Right forelimb (tissue), 1 donor: ENCODE results near the gene AMMECR1L.
"Not testable (repeated sequence)": the region's sequence is repeated elsewhere in the genome, so short reads cannot be mapped to it uniquely, and the experiment has no call there.

Source experiments
- DNase-seq: peaks from one replicate; pipeline ENCODE4 v3.0.0-alpha.2; 2018

Gene AMMECR1L

DNA sequence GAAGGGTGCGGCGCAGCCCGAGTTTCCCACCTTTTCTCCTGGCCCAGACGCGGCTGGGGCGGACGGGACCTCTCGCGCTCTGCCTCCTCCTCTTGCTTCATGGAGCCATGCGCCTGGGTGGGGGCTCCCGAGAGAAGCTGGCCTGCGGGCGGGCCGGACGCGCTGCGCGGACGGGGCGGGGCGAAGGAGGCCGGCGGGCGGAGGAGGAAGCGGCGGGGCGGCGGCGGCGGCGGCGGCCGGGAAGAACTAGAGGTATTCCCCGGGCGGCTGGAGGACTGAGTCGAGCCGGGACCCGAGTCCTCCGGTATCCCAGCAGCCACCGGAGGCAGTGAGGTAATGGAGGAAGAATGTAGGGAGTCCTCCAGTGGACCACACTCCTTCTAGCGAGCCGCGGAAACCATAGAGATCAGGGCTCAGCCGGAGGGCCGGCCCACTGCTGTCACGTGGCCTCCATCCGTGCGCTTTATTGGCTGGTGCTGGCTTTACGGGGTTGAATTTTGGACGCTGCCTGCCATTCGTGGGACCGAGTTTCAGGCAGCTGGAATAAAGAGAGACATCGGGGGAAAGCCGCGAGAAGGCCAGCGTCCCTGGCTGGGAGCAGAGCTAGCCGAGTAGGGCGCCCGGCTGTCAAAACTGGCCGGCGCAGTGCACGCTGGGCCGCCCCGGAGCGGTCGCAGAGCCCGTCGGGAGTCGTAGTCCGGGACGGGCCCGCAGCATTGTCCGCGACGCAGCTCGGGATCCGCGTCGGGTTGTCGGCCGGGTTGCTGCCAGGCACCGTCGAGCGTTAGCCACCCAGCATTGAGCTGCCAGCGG, at the start of gene AMMECR1L:
TSS of gene AMMECR1L (minus strand) at position 177 of the 813 bp plus-strand sequence. CDS start 11,722 bp downstream, outside the sequence.
- peak; percentile 82 for DNase-seq

DNA sequence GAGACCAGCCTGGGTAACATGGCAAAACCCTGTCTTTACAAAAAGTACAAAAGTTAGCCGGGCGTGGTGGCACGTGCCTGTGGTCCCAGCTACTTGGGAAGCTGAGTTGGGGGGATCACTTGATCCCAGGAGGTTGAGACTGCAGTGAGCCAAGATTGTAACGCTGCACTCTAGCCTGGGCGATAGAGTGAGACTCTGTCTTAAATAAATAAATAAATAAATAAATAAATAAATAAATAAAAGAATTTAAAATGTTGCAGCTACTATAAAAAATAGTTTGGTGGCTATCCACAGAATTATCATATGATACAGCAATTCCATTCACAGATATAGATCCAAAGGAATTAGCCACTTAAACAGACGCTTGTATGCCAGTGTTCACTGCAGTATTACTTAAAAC, 49.6 kb upstream of the AMMECR1L start:
- no peak for DNase-seq

DNA sequence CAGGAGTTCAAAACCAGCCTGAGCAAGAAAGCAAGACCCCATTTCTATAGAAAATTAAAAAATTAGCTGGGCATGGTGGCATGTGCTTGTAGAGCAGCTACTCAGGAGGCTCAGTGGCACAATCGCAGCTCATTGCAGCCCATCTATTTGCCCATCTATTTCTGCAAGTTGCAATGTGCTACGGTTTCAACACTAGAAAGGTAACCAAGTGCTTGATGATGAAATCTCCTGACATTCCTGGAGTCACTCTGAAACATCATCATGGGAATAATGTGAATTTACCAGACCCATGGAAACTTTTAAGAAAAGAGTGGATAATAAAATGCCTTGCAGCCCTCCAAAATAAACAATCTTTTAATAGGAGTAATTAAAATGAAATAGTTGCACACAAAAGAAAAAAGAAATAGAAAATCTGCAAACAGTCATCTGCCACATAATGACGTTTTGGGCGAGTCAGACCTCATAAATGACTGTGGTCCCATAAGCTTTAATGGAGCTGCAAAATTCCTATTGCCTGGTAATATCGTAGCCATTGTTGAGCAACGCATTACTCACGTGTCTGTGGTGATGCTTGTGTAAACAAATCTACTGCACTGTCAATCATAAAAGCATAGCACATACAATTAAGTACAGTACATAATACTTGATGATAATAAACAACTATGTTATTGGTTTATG, 46.6 kb upstream of the AMMECR1L start:
- DNase-seq, result no peak

DNA sequence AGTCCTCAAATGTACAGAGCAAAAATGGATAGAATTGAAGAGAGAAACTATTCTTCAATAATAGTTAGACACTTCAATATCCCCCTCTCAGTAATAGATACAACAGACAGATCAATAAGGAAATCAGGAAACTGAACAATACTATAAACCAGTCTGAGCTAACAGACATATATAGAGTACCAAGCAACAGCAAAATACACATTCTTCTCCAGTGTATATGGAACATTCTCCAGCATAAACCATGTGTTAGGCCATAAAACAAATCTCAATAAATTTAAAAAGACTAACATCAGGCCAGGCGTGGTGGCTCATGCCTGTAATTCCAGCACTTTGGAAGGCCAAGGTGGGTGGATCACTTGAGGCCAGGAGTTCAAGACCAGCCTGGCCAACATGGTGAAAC, 43.7 kb upstream of the AMMECR1L start:
- DNase-seq, result no peak

DNA sequence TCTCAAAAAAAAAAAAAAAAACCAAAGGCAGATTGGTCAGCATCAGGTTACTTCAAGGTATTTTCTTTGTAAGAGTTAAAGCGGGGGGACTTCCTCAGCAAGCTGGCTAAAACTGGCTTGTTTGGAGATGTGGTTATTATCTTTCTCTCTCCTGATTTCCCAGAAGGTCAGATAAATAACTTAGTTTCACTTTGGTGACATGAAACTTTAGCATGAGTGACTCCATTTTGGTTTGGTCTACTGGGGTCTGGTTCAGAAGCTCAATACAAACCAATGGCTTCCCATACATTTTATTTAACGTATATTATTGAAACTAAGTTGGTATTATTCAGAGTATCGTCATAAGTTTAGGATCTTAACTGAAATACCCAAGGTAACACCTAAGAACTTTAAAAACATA, 41.6 kb upstream of the AMMECR1L start:
- no peak for DNase-seq

DNA sequence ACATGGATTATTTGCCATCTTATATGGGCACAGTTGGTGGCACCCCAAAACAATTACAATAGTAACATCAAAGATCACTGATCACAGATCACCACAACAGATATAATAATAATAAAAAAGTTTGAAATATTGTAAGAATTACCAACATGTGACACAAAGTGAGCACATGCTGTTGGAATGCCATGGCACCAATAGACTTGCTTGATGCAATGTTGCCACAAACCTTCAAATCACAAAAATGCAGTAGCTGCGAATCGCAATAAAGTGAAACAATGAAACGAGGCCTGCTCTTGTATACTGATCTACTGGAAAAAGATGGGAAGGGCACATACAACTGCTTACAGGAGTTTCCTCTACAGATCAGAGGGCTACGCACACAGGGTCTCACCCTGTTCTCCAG, 32.2 kb upstream of the AMMECR1L start:
- no peak for DNase-seq

DNA sequence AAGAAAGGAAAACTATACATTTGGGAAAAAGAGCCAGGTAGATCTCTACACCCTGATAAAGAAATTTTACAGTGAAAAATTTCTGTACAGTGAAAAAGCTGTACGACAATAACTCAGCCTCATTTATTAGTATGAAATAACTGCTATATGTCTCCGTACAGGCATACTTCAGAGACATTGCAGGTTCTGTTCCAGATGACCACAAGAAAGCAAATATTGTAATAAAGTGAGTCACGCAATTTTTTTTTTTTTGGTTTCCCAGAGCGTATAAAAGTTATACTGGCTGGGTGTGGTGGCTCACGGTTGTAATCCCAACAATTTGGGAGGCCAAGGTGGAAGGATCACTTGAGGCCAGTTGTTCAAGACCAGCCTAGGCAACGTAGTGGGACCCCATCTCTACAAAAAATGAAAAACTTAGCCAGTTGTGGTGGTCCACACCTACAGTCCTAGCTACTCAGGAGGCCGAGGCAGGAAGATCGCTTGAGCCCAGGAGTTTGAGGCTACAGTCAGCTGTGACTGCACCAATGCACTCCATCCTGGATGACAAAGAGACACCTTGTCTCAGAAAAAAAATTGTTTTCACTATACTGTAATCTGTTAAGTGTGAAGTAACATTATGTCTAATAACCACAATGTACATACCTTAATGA, 28.2 kb upstream of the AMMECR1L start:
- DNase-seq, result no peak

DNA sequence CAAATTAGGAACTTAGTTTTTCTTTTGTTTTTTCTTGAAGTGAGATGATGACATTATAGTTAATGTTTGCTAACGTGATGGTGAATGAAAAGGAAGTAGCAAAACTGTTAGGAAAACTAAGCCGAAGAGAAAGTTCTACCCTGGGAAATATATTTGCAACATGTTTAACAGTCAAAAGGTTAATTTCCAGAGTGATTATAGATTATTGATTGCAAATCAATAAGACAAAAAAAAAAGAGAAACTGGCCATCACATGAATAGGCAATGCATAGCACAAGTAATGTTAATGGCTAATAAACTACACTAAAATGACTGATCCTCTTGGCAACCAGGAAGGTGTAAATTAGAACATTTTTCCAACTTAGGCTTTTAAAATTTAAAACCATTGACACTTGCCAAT, 26.0 kb upstream of the AMMECR1L start:
- DNase-seq, result no peak

DNA sequence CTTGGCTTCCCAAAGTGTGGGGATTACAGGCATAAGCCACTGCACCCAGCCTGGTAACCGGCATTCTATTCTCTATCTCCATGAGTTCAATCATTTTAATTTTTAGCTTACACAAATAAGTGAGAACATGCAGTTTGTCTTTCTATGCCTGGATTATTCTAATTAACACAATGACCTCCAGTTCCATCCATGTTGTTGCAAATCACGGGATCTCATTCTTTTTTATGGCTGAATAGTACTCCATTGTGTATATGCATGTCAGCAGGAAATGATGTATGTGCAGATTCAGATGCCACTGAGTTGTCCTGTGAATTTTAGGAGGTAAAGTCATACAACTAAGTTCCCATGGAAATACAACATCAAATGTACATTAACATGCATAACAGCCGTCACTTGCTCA, 24.7 kb upstream of the AMMECR1L start:
- no peak for DNase-seq

DNA sequence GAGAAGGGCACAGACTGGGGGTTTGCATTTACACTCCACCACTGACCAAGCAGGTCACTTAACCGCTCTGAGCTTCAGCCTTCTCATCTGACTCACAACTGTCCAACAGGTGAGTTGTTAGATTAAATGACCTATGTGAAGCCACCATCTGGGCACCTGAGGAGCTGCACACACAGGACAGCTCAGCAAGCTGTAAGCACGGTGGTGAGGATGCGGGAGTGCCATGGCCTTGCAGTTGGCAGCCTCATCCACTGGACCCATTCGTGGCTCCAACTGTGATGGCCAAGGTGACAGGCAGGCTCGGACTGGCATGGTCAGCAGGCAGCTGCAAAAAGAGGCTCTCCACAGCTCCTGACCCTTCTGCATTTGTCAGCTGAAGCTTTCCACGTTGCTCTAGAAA, 23.3 kb upstream of the AMMECR1L start:
- no peak for DNase-seq

DNA sequence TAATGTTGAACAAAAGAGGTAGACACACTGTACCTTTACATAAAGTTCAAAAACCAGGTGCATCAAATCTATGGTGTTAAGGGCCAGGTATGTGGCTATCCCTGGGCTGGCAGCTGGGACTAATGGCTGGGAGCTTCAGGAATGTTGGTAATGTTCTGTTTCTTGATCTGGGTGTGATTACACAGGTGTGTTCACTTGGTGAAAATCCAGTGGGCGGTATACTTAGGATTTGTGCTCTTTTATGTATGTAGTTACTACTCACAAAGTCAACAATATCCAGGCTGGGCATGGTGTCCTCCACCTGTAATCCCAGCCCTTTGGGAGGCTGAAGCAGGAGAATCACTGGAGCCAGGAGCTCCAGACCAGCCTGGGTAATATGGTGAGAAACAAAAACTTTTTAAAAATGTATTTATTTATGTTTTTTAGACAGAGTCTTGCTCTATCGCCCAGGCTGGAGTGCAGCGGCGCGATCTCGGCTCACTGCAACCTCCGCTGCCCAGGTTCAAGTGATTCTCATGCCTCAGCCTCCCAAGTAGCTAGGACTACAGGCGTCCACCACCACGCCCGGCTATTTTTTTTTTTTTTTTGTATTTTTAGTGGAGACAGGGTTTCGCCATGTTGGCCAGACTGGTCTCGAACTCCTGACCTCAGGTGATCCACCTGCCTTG, 22.1 kb upstream of the AMMECR1L start:
- DNase-seq, result not testable (repeated sequence)

DNA sequence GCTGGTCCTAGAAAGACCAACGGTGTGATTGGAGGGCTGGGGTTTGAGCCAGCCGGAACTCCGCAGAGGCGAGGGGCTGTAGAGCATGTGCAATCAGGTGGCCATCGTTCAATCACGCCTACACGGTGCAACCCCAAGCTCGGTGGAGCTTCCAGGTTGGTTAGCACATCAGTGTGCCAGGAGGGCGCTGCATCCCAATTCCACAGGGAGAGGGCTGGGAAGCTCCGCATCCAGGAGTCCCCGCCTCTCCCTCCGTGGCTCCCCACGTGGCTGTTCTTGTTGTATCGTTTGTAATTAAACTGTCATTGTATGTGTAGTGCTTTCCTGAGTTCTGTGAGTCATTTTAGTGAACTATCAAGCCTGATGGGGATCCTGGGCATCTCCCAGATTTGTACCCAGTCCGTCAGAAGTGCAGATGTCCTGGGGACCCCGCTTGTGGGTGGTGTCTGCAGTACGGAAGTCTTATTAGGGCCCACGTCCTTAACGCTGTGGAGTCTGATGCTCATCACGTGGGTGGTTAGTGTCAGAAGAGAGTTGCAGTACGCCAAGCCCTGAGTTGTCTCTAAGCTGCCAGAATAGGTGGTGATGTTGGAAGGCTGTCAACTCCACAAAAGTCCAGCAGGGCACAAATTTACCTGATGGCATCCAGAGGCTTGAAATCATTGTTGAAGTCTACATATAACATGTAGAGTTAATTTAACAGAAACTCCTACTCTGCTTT, 20.6 kb upstream of the AMMECR1L start:
- no peak for DNase-seq

DNA sequence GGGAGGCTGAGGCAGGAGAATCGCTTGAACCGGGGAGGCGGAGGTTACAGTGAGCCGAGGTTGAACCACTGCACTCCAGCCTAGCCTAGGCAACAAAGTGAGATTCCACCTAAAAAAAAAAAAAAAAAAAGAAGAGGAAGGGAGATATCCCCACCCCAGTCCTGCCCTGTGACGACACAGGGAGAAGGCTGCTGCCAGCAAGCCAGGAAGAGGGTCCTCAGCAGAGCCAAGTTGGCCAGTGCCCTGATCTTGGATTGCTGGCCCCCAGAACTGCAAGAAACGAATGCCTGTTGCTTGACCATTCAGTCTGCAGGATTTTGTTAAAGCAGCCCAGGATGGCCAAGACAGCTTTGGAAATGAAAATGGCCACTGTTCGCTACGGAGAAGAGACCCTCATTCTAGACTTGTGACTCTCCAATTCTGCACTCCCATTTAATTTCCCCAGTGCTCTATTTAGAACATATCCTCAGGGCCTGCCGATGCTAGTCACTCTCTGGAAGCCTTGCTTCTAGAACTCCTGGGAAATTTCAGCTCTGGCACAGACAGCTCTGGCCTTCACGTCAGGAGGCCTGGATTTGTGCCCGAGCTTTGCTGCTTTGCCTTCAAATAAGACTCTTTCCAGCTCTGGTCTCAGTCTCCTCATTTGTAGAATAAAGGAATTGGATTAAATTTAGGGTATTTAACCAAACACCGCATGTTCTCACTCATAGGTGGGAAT, 15.7 kb upstream of the AMMECR1L start:
- peak; percentile 49 for DNase-seq

DNA sequence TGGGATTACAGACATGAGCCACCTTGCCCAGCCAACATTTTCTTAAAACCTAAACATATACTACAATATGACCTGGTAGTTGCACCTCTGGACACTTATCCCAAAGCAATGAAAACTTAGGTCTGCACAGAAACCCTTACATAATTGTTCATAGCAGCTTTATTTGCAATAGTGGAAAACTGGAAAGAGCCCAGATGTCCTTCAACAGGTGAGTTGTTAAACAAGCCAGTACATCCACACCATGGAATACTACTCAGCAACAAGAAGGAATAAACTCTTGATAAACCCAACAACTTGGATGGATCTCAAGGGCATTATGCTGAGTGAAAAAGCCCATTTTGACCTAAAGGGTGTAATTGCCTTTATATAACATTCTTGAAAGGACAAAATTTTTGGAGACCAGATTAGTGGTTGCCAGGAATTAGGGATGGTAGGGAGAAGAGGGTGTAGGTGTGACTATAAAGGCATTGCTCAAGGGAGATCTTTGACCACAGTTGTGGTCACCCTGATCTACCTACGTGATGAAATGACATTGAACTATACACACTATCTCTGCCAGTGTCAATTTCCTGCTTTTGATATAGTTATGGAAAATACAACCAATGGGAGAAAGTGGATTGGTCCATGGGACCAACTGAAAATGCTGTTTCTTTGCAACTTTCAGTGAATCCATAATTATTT, 11.9 kb upstream of the AMMECR1L start:
- no peak for DNase-seq

DNA sequence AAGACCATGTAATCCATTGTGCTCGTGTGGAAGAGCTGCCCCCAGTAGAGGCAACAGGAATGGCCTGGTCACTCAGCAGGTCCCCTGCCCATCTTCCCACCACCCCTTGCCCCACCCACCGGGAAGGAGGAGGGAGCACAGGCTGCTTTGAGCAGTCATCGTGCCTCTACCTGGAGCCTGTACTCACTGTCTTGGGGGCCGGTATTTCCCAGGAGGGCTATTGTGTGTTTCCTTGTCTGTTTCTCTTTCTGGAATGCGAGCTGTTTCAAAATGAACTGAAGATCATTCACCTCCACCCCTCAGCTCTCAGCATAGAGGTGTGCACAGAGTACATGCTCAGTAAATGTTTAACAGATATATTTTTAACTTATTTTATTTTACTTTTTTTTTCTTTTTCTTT, 7.7 kb upstream of the AMMECR1L start:
- DNase-seq, result no peak

DNA sequence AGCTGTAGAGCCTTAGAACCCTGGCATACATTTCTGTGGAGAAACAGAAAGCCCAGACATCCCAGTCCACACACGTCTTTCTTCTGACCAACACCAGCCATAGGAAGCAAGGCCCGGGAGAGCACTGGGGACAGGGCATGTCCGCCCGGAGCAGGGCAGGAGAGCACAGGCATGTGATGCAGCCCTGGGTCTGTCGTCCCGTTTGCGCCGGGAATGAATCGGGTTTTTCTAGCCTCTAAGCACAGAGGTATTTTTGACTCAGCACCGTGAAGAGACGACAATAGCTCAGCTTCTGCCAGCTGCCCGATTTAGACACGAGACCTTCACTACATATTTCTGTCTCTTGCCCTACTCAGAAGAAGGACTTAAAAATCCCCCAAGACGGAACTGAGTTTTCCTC, 7.3 kb upstream of the AMMECR1L start:
- DNase-seq, result no peak

DNA sequence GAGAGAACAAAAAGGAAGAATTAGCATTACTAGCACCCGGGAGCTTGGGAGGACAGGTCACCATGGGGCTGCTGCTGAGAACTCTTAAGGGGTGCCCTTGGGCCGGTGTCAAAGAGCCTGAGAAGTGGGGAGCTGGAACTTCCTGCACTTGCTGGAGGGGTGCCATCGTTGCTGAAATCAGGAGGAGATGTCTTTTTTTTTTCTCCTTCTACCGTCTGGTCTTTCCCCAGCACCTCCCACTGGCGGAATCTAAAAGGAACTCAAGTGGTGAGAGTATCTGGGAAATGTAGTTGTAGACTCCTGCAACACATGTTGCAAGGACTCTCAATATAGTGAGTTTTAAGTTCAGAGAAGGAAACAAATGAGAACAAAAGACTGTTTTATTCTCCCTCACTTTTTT, 6.1 kb upstream of the AMMECR1L start:
- no peak for DNase-seq

DNA sequence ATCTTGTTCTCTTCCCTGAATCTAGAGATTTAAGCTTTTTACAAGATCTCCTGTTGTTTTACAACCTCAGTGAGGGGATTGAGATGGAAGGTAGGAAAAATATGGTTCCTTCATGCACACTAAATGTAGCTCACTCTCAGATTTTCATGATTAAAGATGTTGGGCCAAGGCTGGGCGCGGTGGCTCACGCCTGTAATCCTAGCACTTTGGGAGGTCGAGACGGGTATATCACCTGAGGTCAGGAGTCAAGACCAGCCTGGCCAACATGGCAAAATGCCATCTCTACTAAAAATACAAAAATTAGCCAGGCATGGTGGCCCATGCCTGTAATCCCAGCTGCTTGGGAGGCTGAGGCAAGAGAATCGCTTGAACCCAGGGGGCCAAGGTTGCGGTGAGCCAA, 5.0 kb upstream of the AMMECR1L start:
- not testable (repeated sequence) for DNase-seq

DNA sequence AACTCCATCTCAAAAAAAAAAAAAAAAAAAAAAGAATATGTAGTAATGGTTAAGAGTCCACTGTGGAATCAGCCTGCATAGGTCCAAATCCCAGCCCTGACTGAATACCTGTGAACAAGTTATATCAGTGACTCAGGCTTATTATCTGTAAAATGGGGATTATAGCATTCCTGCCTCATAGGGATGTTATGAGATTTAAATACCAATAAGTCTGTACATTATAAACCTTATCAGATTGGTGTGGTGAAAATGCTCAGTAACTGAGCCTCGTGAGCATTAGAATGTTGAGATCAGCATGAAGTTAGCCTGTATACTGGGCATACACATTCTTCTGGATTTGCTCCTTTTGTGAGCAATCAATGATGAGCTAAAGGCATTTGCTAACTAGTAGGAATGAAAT, 3.0 kb upstream of the AMMECR1L start:
- no peak for DNase-seq

DNA sequence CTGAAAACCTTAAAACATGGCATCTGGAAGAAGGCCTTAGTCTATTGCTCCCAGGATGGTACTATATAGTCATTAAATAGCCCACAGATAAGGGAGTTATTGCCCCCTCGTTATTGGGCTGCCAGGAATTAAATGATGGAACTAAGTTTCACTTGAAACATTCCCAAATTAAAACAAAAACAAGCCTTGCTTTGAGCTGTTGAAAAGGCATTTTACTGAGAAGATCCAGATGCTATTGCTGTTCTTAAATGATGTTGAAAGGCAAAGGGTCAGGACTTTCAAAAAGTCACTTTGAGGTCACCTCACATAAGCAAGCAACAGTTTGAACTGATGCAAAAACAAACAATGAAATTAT, 2.0 kb upstream of the AMMECR1L start:
- no peak for DNase-seq

DNA sequence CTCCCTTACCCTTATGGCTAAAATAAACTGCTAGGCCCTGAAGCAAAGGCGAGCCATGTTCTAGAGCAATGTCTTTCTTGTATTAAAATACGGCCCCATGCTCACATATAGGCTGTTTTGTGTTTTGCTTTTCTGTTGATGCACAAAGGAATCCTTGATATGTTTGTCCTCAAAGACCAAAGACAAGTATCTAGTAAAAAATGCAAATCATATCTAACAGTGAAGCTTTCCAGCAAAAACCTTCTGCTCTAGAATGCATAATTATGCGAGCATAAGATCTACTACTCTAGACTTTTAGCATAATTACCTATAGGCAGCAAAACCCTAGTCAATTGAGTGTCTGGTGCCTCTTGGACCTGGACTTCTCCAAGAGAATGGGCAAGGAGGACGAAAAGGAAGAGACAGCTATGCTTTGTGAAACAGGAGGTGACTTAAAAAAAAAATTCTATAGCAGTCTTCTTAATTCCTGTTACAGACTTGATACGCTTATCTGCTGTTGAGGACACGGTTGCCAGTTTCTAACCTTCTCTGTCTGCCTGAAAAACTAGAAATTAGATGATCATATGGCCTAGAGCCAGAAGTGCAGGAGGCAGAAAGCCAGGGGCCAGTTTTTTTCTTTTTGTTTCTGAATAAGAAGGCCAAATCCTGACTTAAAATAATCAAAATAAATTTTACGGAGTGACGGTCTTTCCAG, 1.5 kb upstream of the AMMECR1L start:
- DNase-seq, result no peak
